ENCODE data around the gene ADARB1.
A peak's percentile ranks its signal among the peaks of the same experiment; 100 is the strongest.
"Not testable (repeated sequence)": the region's sequence is repeated elsewhere in the genome, so short reads cannot be mapped to it uniquely, and the experiment has no call there.

ADARB1 gene

GRCh38 chr21:45128613-45129188 is 54.3 kb downstream of the ADARB1 start:
- peaks cover 39% of the 10 kb centered on the region for H3K4me1 Mint-ChIP-seq (ENCODE audit: low read depth)
- peaks cover 43% of the 10 kb centered on the region for H3K36me3 Mint-ChIP-seq (ENCODE audit: low read depth)
- peak; percentile 79 for DNase-seq
- no peaks in the 10 kb centered on the region for H3K9me3 Mint-ChIP-seq
- H3K27me3 Mint-ChIP-seq = no peaks in the 10 kb centered on the region
- no peak overlapping the region for H3K4me3 Mint-ChIP-seq
- H3K27ac Mint-ChIP-seq = no peak overlapping the region

- no peaks in the 10 kb centered on the region for H3K27me3 Mint-ChIP-seq
- H3K4me3 Mint-ChIP-seq = no peak overlapping the region
- H3K4me1 Mint-ChIP-seq (ENCODE audit: low read depth) = peaks cover 37% of the 10 kb centered on the region
- H3K36me3 Mint-ChIP-seq (ENCODE audit: low read depth) = peaks cover 45% of the 10 kb centered on the region
- peak overlapping the region; percentile 41 for H3K27ac Mint-ChIP-seq
- DNase-seq = no peak
- no peaks in the 10 kb centered on the region for H3K9me3 Mint-ChIP-seq
Measured at GRCh38 chr21:45129189-45129923, 55.0 kb downstream of the ADARB1 start.

- DNase-seq = no peak
- peaks cover 55% of the 10 kb centered on the region for H3K36me3 Mint-ChIP-seq (ENCODE audit: low read depth)
- H3K27ac Mint-ChIP-seq = peak overlapping the region; percentile 68
- no peaks in the 10 kb centered on the region for H3K27me3 Mint-ChIP-seq
- H3K9me3 Mint-ChIP-seq = no peaks in the 10 kb centered on the region
- peak overlapping the region; percentile 43 for H3K4me3 Mint-ChIP-seq
- H3K4me1 Mint-ChIP-seq (ENCODE audit: low read depth) = peaks cover 37% of the 10 kb centered on the region
Measured at GRCh38 chr21:45130324-45130774, 56.0 kb downstream of the ADARB1 start.

- H3K27me3 Mint-ChIP-seq = no peaks in the 10 kb centered on the region
Measured at GRCh38 chr21:45131537-45131999, 57.2 kb downstream of the ADARB1 start.

GRCh38 chr21:45132841-45133573 is 58.6 kb downstream of the ADARB1 start:
- Mint-ChIP-seq H3K4me3 (no peak overlapping the region), H3K4me1 (ENCODE audit: low read depth) (peaks cover 34% of the 10 kb centered on the region), H3K36me3 (ENCODE audit: low read depth) (peaks cover 43% of the 10 kb centered on the region), H3K27ac (peak overlapping the region; percentile 68), H3K9me3 (no peaks in the 10 kb centered on the region), H3K27me3 (no peaks in the 10 kb centered on the region)
- DNase-seq = peak; percentile 25

More at GRCh38 chr21:45131537-45131999, 57.2 kb downstream of the ADARB1 start:
- Mint-ChIP-seq H3K4me1 (ENCODE audit: low read depth) (peaks cover 34% of the 10 kb centered on the region), H3K36me3 (ENCODE audit: low read depth) (peaks cover 52% of the 10 kb centered on the region), H3K27ac (no peak overlapping the region), H3K9me3 (no peaks in the 10 kb centered on the region), H3K4me3 (no peak overlapping the region)
- DNase-seq = no peak

GRCh38 chr21:45133574-45134278 is 59.3 kb downstream of the ADARB1 start:
- DNase-seq = peak; percentile 28
- not testable (repeated sequence) for H3K27ac Mint-ChIP-seq, H3K27me3 Mint-ChIP-seq, H3K4me3 Mint-ChIP-seq, H3K9me3 Mint-ChIP-seq
- Mint-ChIP-seq H3K36me3 (ENCODE audit: low read depth) (peaks cover 45% of the 10 kb centered on the region), H3K4me1 (ENCODE audit: low read depth) (peaks cover 32% of the 10 kb centered on the region)

GRCh38 chr21:45134279-45135076 is 60.1 kb downstream of the ADARB1 start:
- peaks cover 34% of the 10 kb centered on the region for H3K4me1 Mint-ChIP-seq (ENCODE audit: low read depth)

GRCh38 chr21:45135122-45135521 is 60.7 kb downstream of the ADARB1 start:
- no peaks in the 10 kb centered on the region for H3K27me3 Mint-ChIP-seq
- H3K4me3 Mint-ChIP-seq = no peak overlapping the region
- H3K4me1 Mint-ChIP-seq (ENCODE audit: low read depth) = peaks cover 27% of the 10 kb centered on the region
- peaks cover 42% of the 10 kb centered on the region for H3K36me3 Mint-ChIP-seq (ENCODE audit: low read depth)
- no peak overlapping the region for H3K27ac Mint-ChIP-seq
- no peak for DNase-seq
- no peaks in the 10 kb centered on the region for H3K9me3 Mint-ChIP-seq

More at GRCh38 chr21:45134279-45135076, 60.1 kb downstream of the ADARB1 start:
- no peak overlapping the region for H3K4me3 Mint-ChIP-seq
- H3K9me3 Mint-ChIP-seq = no peaks in the 10 kb centered on the region
- no peaks in the 10 kb centered on the region for H3K27me3 Mint-ChIP-seq
- H3K27ac Mint-ChIP-seq = no peak overlapping the region
- peak; percentile 20 for DNase-seq
- H3K36me3 Mint-ChIP-seq (ENCODE audit: low read depth) = peaks cover 43% of the 10 kb centered on the region

GRCh38 chr21:45135868-45136267 is 61.5 kb downstream of the ADARB1 start:
- Mint-ChIP-seq H3K27ac (no peak overlapping the region), H3K4me1 (ENCODE audit: low read depth) (peaks cover 22% of the 10 kb centered on the region), H3K27me3 (no peaks in the 10 kb centered on the region), H3K9me3 (no peaks in the 10 kb centered on the region), H3K4me3 (no peak overlapping the region), H3K36me3 (ENCODE audit: low read depth) (peaks cover 42% of the 10 kb centered on the region)
- no peak for DNase-seq

- H3K4me3 Mint-ChIP-seq = no peak overlapping the region
- no peak for DNase-seq
- peaks cover 36% of the 10 kb centered on the region for H3K36me3 Mint-ChIP-seq (ENCODE audit: low read depth)
- peaks cover 22% of the 10 kb centered on the region for H3K4me1 Mint-ChIP-seq (ENCODE audit: low read depth)
- H3K27me3 Mint-ChIP-seq = no peaks in the 10 kb centered on the region
- no peaks in the 10 kb centered on the region for H3K9me3 Mint-ChIP-seq
- no peak overlapping the region for H3K27ac Mint-ChIP-seq
Measured at GRCh38 chr21:45136500-45136899, 62.1 kb downstream of the ADARB1 start.

GRCh38 chr21:45136927-45137611 is 62.7 kb downstream of the ADARB1 start:
- peaks cover 32% of the 10 kb centered on the region for H3K36me3 Mint-ChIP-seq (ENCODE audit: low read depth)
- no peaks in the 10 kb centered on the region for H3K27me3 Mint-ChIP-seq
- no peak overlapping the region for H3K4me3 Mint-ChIP-seq

GRCh38 chr21:45137612-45137937 is 63.2 kb downstream of the ADARB1 start:
- no peak overlapping the region for H3K4me3 Mint-ChIP-seq
- no peaks in the 10 kb centered on the region for H3K27me3 Mint-ChIP-seq
- H3K9me3 Mint-ChIP-seq = no peaks in the 10 kb centered on the region
- no peak for DNase-seq
- peaks cover 20% of the 10 kb centered on the region for H3K4me1 Mint-ChIP-seq (ENCODE audit: low read depth)
- H3K36me3 Mint-ChIP-seq (ENCODE audit: low read depth) = peaks cover 33% of the 10 kb centered on the region
- H3K27ac Mint-ChIP-seq = no peak overlapping the region

More at GRCh38 chr21:45136927-45137611, 62.7 kb downstream of the ADARB1 start:
- peak; percentile 76 for DNase-seq
- H3K4me1 Mint-ChIP-seq (ENCODE audit: low read depth) = peaks cover 22% of the 10 kb centered on the region
- no peak overlapping the region for H3K27ac Mint-ChIP-seq
- no peaks in the 10 kb centered on the region for H3K9me3 Mint-ChIP-seq

- H3K4me1 Mint-ChIP-seq (ENCODE audit: low read depth) = peaks cover 15% of the 10 kb centered on the region
- H3K9me3 Mint-ChIP-seq = no peaks in the 10 kb centered on the region
- no peaks in the 10 kb centered on the region for H3K27me3 Mint-ChIP-seq
- peaks cover 35% of the 10 kb centered on the region for H3K36me3 Mint-ChIP-seq (ENCODE audit: low read depth)
- H3K4me3 Mint-ChIP-seq = no peak overlapping the region
- DNase-seq = peak; percentile 78
- H3K27ac Mint-ChIP-seq = peak overlapping the region; percentile 59
Measured at GRCh38 chr21:45138199-45139002, 64.0 kb downstream of the ADARB1 start.

Data from activated T-cell treated with anti-CD3 and anti-CD28 coated beads, Interleukin-2, amount 50 U/mL, for 24 hours (primary cell).